K562 (cell line): ENCODE data around the gene SYNGR4. TPM values are rescaled to one million over a fixed set of nuclear protein-coding genes. Genes with fewer than 3 reads are reported as not detected.

Experiments used
- BCL6 ChIP-seq: fragments of 250-450 bp; sonication (Bioruptor Pico); IDR thresholded peaks from 2 replicates; pipeline ENCODE4 v1.4.0; 2020
- CBX2 ChIP-seq: fragments of 200-600 bp; sonication (generic); IDR thresholded peaks from one replicate; pipeline ENCODE4 v1.6.1; 2012; ENCODE audit warnings: mild to moderate bottlenecking, low read length, inconsistent platforms; ENCODE audit not compliant: insufficient read depth, poor library complexity, severe bottlenecking
- CBX8 ChIP-seq: fragments of 200-600 bp; sonication (generic); IDR thresholded peaks from 2 replicates; pipeline ENCODE4 v1.6.1; 2012; ENCODE audit warnings: borderline replicate concordance, mixed run types, low read depth, mild to moderate bottlenecking, moderate library complexity, mixed read lengths, low read length, control low read depth, inconsistent platforms; ENCODE audit not compliant: poor library complexity, severe bottlenecking; ENCODE audit errors: extremely low read depth
- CREB5 ChIP-seq: fragments of 250-450 bp; sonication (Bioruptor Pico); IDR thresholded peaks from 2 replicates; pipeline ENCODE4 v1.5.0; 2020; ENCODE audit warnings: mild to moderate bottlenecking
- HINFP ChIP-seq: fragments of 450-650 bp; conservative IDR thresholded peaks from 2 replicates; pipeline ENCODE4 v1.6.1; 2016; ENCODE audit warnings: missing genetic modification characterization, low read depth, mild to moderate bottlenecking, control low read depth, missing compliant biosample characterization
- KAT8 ChIP-seq: fragments of 450-650 bp; IDR thresholded peaks from 2 replicates; pipeline ENCODE4 v1.6.1; 2016; ENCODE audit warnings: low read depth, mild to moderate bottlenecking
- RBM25 ChIP-seq: fragments of 200-400 bp; formaldehyde crosslinking; IDR thresholded peaks from 2 replicates; pipeline ENCODE4 v1.6.1; 2018; ENCODE audit warnings: low read length, low read depth, moderate library complexity; ENCODE audit not compliant: severe bottlenecking
- SMARCB1 ChIP-seq: IDR thresholded peaks from 2 replicates; pipeline ENCODE4 v1.6.1; 2011; ENCODE audit warnings: improper control_type of control experiment, low read depth; ENCODE audit not compliant: insufficient read length
- THRA ChIP-seq: fragments of 450-650 bp; IDR thresholded peaks from 2 replicates; pipeline ENCODE4 v1.6.1; 2017; ENCODE audit warnings: mild to moderate bottlenecking, moderate library complexity
- ZBTB2 ChIP-seq: fragments of 450-650 bp; IDR thresholded peaks from 2 replicates; pipeline ENCODE4 v1.6.1; 2016; ENCODE audit warnings: antibody characterized with exemption
- ZBTB7A ChIP-seq: IDR thresholded peaks from 2 replicates; pipeline ENCODE4 v1.6.1; 2011; ENCODE audit warnings: low read depth, mild to moderate bottlenecking, low read length, moderate library complexity, borderline replicate concordance; ENCODE audit not compliant: control insufficient read depth
- ZNF280B ChIP-seq: fragments of 250-450 bp; sonication (Bioruptor Pico); IDR thresholded peaks from 2 replicates; pipeline ENCODE4 v1.5.1; 2021; ENCODE audit warnings: mild to moderate bottlenecking
- ZNF445 ChIP-seq: fragments of 250-450 bp; sonication (Bioruptor Pico); IDR thresholded peaks from 2 replicates; pipeline ENCODE4 v1.4.0; 2020; ENCODE audit warnings: low read depth, mild to moderate bottlenecking, moderate library complexity
- ZNF561 ChIP-seq: fragments of 450-650 bp; formaldehyde crosslinking; conservative IDR thresholded peaks from 2 replicates; pipeline ENCODE4 v1.4.0; 2020; ENCODE audit warnings: mild to moderate bottlenecking, moderate library complexity
- ZNF695 ChIP-seq: fragments of 450-650 bp; formaldehyde crosslinking; IDR thresholded peaks from 2 replicates; pipeline ENCODE4 v1.4.0; 2020; ENCODE audit warnings: mild to moderate bottlenecking, moderate library complexity
- ZNF707 ChIP-seq: fragments of 250-450 bp; sonication (Bioruptor Pico); conservative IDR thresholded peaks from 2 replicates; pipeline ENCODE4 v1.8.0; 2022; ENCODE audit warnings: inconsistent platforms, mild to moderate bottlenecking, moderate library complexity
- ZNF76 ChIP-seq: fragments of 250-450 bp; sonication (Bioruptor Pico); IDR thresholded peaks from 2 replicates; pipeline ENCODE4 v1.4.0; 2020; ENCODE audit warnings: mild to moderate bottlenecking, moderate library complexity, borderline replicate concordance
- polyA plus RNA-seq, 8 experiments: library from polyadenylated mRNA; depleted of rRNA in 4 of 8; stranded (reverse) in 5 of 8; unstranded in 3 of 8; fragments of >200 nt; fragmentation: Nextera tagmentation in 2 of 8; fragmentation: Illumina TruSeq in 1 of 8; extraction: Ambion mirVana in 2 of 8; extraction: Trizol in 1 of 8; gene quantifications; 2 replicates each; pipeline versions ENCODE4 v1.2.1 to v1.2.3, GENCODE V29; 2011 to 2014; ENCODE audit warnings: inconsistent platforms in 1 of 8, missing spikeins in 1 of 8
- total RNA-seq, 7 experiments: library from RNA; depleted of rRNA in 6 of 7; stranded (reverse); fragments of >200 nt in 6 of 7; fragmentation: Illumina TruSeq in 2 of 7; extraction: Trizol in 2 of 7; gene quantifications; 2 replicates each; pipeline versions ENCODE4 v1.2.1 to v1.2.3, GENCODE V29; 2011 to 2021; ENCODE audit warnings: low replicate concordance in 1 of 7

Gene SYNGR4
- total and polyA plus RNA-seq, 9 of the 15 experiments (the other 6 are each of a cell fraction or from before 2014, with no cell fraction given) = 0.07 to 0.14 TPM; not detected in 7

GRCh38 chr19:48398375-48399235 is 34.4 kb downstream of the SYNGR4 start (continued):
- TF ChIP-seq ZNF561 (CRISPR knock-in tag) (no peak), ZNF707 (CRISPR knock-in tag) (no peak), RBM25 (no peak), CREB5 (CRISPR knock-in tag) (no peak), SMARCB1 (no peak), ZNF695 (CRISPR knock-in tag) (no peak), ZNF76 (CRISPR knock-in tag) (no peak), ZBTB7A (peak; percentile 60; the same call in 1 of the 2 replicates), ZBTB2 (no peak), CBX2 (no peak), CBX8 (no peak), THRA (no peak), HINFP (tag) (no peak), ZNF445 (no peak), BCL6 (CRISPR knock-in tag) (no peak; the same call in 1 of the 2 replicates), ZNF280B (no peak), KAT8 (no peak)
